Hematopoietic multipotent progenitor cell treated with erythropoietin and hydrocortisone succinate and interleukin-3 and kit ligand, for 6 days (in vitro differentiated cells): Measurements from ENCODE around the gene WDR47.
"Not testable (repeated sequence)": the region's sequence is repeated elsewhere in the genome, so short reads cannot be mapped to it uniquely, and the experiment has no call there.

ENCODE experiments used
- DNase-seq: peaks from one replicate; pipeline ENCODE4 v3.0.0-alpha.2; 2015

Gene WDR47

GRCh38 chr1:108961752-108962486 lies 80.0 kb downstream of the WDR47 start:
- DNase-seq = no peak

DNA sequence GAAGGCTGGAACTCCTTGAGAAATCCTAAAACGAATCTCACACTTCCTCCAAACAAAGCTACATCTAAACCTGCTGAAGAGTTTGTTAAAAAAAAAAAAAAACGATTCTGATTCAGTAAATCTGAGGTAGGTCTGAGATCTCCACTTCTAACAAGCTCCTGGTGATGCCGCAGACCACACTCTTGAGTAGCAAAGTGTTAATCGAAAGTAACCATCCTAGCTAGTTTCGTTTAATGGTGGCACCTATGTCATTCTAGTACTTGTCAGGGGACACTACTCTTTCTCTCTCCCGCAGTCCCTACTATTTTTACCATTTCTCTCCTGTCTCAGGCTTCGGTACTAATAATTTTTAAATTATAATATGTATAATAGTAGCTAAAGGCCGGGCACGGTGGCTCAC lies 80.7 kb downstream of the WDR47 start:
- no peak for DNase-seq

- no peak for DNase-seq
These were observed 81.2 kb downstream of the WDR47 start for GRCh38 chr1:108960719-108961118.

DNA sequence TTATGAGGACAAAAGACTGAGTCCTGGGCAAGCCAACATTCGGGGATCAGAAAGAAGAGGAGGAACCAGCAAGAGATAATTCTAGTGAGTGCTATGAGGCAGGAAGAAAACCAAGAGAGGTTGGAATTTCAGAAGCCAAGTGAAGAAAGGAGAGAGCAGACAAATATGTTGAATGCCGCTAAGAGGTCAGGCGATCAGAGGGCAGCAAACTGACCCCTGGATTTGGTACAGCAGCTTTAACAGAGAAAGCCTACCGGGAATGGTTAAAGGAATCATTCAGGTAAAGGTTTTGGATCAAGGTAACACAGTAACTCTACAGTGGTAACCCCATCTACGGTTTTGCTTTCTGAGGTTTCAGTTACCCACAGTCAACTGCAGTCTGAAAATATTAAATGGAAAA lies 84.0 kb downstream of the WDR47 start:
- DNase-seq = no peak

DNA sequence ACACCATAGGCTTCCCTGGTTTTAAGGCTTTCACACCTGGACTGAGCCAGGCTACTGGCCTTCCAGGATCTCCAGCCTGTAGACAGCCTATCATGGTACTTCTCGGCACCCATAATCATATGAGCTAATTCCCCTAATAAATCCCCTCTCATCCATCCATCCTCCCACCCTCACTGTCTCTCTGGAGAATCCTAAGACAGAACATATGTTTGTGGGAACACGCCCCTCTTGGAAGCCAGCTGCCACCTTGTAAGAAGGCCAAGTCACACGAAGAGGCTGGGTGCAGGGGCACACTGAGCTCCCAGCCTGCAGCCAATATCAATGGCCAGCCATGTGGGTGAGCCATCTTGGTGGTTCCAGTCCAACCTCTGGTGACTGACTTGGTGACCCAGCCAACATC lies 86.0 kb downstream of the WDR47 start:
- DNase-seq = no peak

DNA sequence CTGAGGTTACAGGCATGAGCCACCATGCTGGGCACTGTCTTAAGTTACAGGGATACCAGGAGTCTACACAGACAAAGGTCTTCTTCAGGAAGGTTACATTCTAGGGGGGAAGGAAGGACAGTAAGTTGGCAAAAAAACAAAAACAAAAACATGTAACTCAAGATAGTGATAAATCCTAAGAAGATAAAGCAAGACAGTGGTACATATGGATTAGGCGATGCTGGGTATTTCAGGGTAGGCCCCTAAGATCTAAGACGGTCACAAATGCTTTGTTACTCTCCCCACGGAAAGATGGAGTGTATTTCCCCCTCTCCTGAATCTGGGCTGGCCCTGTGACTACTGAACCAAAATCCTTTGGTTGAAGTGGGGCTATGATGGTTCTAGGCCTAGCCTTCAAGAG lies 86.8 kb downstream of the WDR47 start:
- no peak for DNase-seq

- no peak for DNase-seq
These were observed 88.5 kb downstream of the WDR47 start for GRCh38 chr1:108953452-108953851.

DNA sequence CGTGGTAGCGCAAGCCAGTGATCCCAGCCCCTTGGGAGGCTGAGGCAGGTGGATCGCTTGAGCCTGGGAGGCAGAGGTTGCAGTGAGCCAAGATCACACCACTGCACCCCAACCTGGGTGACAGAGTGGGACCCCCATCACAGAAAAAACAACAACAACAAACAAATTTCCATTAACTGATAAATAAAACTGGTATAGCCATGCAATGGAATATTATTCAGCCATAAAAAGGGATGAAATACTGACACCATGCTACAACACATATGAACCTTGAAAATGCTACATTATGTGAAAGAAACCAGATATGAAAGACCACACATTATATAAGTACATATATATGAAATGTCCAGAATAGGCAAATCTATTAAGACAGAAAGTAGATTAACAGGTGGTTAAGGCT lies 90.7 kb downstream of the WDR47 start:
- no peak for DNase-seq

DNA sequence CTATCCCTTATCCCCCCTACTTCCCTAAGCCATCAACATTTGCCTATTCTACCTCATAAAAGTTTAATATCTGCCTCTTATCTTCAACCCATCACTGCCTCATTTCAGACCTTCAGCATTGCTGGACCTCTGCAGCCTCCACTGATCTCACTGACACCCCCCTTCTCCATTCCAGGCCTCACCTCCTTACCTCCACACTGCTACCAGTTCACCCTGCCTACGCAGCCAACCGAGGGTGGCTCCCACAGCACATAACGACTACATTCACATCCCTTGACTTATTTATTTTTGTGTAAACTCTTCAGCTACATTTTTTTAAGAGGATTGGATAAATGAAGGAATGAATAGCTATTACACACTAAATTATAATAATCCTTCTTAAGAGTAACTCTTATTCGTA lies 92.9 kb downstream of the WDR47 start:
- DNase-seq = no peak

- DNase-seq = no peak
These were observed 93.9 kb downstream of the WDR47 start for GRCh38 chr1:108947871-108948525.

GRCh38 chr1:108936170-108936569 lies 105.7 kb downstream of the WDR47 start:
- DNase-seq = no peak

GRCh38 chr1:108933944-108934343 lies 108.0 kb downstream of the WDR47 start:
- DNase-seq = no peak

DNA sequence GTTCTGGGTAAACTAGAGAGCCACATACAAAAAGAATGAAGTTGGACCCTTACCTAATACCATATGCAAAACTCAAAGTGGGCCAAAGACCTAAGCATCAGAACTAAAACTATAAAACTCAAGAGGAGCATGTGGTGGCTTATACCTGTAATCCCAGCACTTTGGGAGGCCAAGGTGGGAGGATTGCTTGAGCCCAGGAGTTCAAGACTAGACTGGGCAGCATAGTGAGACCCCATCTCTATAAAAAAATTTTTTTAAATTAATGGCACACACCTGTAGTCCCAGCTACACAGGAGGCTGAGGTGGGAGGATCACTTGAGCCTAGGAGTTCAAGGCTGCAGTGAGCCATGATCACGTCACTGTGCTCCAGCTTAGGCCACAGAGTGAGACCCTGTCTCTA lies 114.3 kb downstream of the WDR47 start:
- DNase-seq = not testable (repeated sequence)

DNA sequence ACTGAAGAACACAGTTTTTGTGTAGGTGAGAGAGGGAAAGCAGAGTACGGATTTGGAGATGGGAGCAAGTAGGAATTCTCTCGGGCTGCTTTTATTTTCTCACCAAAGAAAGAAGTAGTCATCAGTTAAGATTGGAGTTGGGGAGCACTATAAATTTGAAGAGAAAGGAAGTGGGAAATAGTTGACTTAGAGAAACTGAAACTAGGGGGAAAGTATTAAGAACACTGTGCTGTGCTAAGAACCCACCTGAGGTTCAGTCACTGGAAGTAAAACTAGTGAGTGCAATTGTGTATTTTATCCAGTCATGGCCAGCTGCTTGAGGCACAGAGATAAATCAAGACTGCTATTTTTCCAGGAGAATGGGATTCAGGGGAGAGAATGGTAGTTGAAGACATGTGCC lies 116.0 kb downstream of the WDR47 start:
- DNase-seq = no peak
